ENCODE measurements around the gene HM13.
A peak's percentile ranks its signal among the peaks of the same experiment; 100 is the strongest.
"Not testable (repeated sequence)": the region's sequence is repeated elsewhere in the genome, so short reads cannot be mapped to it uniquely, and the experiment has no call there.

The HM13 gene

GRCh38 chr20:31514154-31515071, at the start of gene HM13:
HM13 (plus strand) TSS chr20:31514442; CDS start chr20:31514552, 110 bp downstream.
- peak within 1 kb of the TSS; percentile 94 for H3K4me3 ChIP-seq (ENCODE audit: low read length)
- peak; percentile 96 for DNase-seq (ENCODE audit: low read depth)
- peak; percentile 56 for TF ChIP-seq CTCF (IDR thresholded peaks at IDR 0.05; ENCODE audit: insufficient read depth, low read depth, low read length, missing control alignments)

GRCh38 chr20:31470946-31471345, 43.3 kb upstream of the HM13 start:
- not testable (repeated sequence) for DNase-seq (ENCODE audit: low read depth); H3K4me3 ChIP-seq (ENCODE audit: low read length)

- no peak for DNase-seq (ENCODE audit: low read depth)
- H3K4me3 ChIP-seq (ENCODE audit: low read length): no peak overlapping the region
- TF ChIP-seq CTCF (IDR thresholded peaks at IDR 0.05; ENCODE audit: insufficient read depth, low read depth, low read length, missing control alignments): no peak
Observed at GRCh38 chr20:31472395-31473330, 41.6 kb upstream of the HM13 start.

- no peak for TF ChIP-seq CTCF (IDR thresholded peaks at IDR 0.05; ENCODE audit: insufficient read depth, low read depth, low read length, missing control alignments)
- H3K4me3 ChIP-seq (ENCODE audit: low read length): no peak overlapping the region
Observed at GRCh38 chr20:31473331-31474096, 40.7 kb upstream of the HM13 start.

GRCh38 chr20:31474097-31474436, 40.2 kb upstream of the HM13 start:
- TF ChIP-seq CTCF (IDR thresholded peaks at IDR 0.05; ENCODE audit: insufficient read depth, low read depth, low read length, missing control alignments): no peak
- no peak overlapping the region for H3K4me3 ChIP-seq (ENCODE audit: low read length)

More at GRCh38 chr20:31473331-31474096, 40.7 kb upstream of the HM13 start:
- DNase-seq (ENCODE audit: low read depth): no peak

GRCh38 chr20:31474758-31475427, 39.3 kb upstream of the HM13 start, which contains the start of the genes DEFB124 and REM1:
DEFB124 (minus strand) TSS chr20:31475127; CDS start chr20:31473013, 2,114 bp downstream.
REM1 (plus strand) TSS chr20:31475288; CDS start chr20:31476446, 1,158 bp downstream.
- no peak for TF ChIP-seq CTCF (IDR thresholded peaks at IDR 0.05; ENCODE audit: insufficient read depth, low read depth, low read length, missing control alignments)
- DNase-seq (ENCODE audit: low read depth): no peak
- no peak within 1 kb of the TSS for H3K4me3 ChIP-seq (ENCODE audit: low read length)

More at GRCh38 chr20:31474097-31474436, 40.2 kb upstream of the HM13 start:
- no peak for DNase-seq (ENCODE audit: low read depth)

Measured in epithelial cell of esophagus (primary cell).